Activated effector memory CD4-positive, alpha-beta T cell treated with anti-CD3 and anti-CD28 coated beads, Interleukin-2, amount 50 U/mL, for 16 hours (primary cell): ENCODE measurements around the gene CTAG1A.
"Not testable (repeated sequence)": the region's sequence is repeated elsewhere in the genome, so short reads cannot be mapped to it uniquely, and the experiment has no call there.

Experiments used
- DNase-seq: peaks from one replicate; pipeline ENCODE4 v3.0.0-alpha.2; 2020

Gene CTAG1A

GRCh38 chrX:154575076-154575475, 9.9 kb upstream of the CTAG1A start:
- not testable (repeated sequence) for DNase-seq

GRCh38 chrX:154582994-154583393, 1.9 kb upstream of the CTAG1A start:
- DNase-seq, result not testable (repeated sequence)

- not testable (repeated sequence) for DNase-seq
Measured at GRCh38 chrX:154590415-154590814, 5.5 kb downstream of the CTAG1A start.

DNA sequence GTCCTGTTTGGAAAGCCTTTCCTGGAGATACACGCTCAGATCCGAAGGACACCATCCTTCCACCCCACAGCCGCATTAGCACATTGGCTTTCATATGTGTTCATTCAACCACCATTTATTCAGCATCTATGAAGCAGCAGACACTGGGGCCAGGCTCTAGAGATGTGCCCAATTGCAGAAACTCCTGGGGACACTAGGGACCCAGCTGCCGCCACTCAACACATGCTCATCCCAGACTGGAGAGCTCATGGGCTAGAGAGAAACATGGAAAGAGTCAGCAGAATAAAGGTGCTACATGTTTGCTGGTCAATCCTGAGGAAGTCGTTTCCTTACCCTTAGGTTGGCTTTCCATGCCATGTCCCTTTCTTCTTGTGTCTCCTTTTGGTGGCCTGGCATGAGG, 7.6 kb downstream of the CTAG1A start:
- DNase-seq, result no peak

GRCh38 chrX:154593201-154593600, 8.3 kb downstream of the CTAG1A start:
- no peak for DNase-seq

DNA sequence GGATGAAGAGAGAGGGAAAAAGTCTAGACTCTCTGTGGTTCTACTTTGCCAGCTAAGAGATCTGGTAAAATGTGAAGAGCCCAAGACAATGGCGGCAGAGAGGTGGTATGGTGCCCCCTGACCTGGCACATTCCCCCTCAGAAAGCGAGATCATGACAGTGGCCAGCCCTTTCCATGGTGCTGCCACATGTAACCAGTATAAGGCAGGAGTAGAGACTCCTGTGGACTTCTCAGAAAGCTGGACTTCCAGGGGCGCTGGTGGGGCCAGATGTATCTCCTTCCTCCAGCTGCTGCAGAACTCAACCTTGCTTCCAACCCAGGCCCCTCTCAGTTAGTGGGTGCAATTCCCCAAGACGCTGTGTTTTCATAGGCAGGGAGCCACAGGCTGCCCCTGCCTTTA, 9.6 kb downstream of the CTAG1A start:
- no peak for DNase-seq

DNA sequence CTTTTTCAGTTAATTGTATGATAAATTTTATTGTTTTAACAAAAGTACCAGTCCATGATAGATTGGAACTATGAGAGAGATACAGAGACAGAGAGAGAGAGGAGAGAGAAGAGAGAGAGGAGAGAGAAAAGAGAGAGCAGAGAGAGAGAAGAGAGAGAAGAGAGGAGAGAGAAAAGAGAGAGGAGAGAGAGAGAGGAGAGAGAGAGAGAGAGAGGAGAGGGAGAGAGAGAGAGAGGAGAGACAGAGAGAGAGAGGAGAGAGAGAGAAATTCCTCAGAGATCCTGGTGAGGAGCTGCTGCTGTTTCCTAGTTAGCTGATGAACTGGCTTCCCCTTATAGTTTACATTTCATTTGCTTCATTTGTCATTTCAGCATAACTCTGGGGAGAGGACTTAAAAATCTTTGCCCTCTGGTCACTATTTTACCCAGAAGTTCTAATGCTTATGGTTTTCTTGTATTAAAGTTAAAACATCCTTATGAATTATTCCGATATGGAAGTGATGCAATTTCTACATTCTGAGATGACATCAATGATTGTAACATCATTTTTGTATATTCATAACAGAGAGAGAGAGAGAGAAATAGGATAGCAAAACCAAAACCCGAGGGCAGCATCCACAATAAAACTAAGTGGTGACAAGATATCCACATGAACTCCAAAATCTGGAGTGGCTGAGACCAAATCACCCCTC, 10.8 kb downstream of the CTAG1A start:
- no peak for DNase-seq

DNA sequence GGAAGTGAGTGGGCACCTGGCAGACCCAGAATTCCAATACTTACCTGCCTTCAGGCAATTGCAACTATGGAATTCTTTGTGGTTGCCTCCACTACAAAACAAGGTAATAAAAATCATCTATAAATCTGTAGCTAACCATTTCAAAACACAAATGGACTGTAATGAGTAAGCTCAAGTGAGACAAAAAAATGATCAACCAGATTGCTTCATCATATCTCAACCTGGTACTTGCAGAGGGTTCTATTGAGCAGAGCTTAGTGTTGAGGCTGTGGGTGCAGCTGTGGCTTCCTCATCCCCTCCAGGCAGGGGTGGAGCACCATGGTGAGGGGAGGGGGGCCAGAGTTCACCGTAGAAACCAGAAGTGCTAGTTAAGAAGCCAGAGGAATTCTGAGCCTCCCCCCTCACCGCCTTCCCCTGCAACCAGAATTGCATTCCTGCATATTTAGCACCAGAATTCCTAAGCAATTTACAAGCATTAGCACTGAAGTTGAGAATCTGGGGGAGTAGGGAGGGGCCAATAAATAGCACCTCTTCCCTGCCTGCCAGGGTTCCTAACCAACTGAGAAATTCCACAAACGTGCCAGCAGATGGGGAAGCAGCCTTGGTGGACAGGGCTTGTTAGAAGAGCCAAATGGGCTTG, 11.5 kb downstream of the CTAG1A start:
- DNase-seq, result no peak

GRCh38 chrX:154597221-154597620, 12.3 kb downstream of the CTAG1A start:
- DNase-seq, result no peak

GRCh38 chrX:154598656-154599055, 13.7 kb downstream of the CTAG1A start:
- no peak for DNase-seq

GRCh38 chrX:154599531-154599930, 14.6 kb downstream of the CTAG1A start:
- DNase-seq, result no peak

DNA sequence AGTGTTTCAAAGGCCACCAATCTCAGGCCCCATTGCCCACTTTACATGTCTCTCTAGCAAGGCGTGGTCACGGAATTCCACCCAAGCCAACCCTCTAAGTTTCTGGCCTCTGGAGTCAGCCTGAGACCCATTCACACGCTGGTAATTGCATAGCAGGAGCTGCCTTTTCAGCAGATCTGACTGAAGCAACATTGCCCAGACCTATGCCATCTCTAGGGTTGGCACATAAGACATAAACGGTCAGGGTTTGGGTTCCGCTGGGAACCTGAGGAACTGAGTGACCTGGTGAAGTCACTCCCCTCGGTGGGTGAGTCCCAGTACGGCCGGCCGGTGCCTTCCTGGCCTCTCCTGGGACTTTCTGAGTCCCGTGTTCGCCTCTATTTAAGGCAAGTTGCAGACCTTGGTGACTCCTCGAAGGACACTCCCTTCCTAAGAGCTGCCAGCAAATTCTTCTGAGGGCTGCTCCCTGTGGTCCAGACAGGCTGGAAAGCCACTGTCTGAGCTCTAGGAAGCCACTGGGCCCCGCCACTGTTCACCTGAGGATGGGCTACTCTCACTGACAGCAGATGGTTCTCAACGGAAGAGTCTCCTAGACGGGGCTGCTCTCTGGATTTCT, 15.9 kb downstream of the CTAG1A start:
- DNase-seq, result no peak

GRCh38 chrX:154602226-154602625, 17.3 kb downstream of the CTAG1A start:
- DNase-seq, result no peak

DNA sequence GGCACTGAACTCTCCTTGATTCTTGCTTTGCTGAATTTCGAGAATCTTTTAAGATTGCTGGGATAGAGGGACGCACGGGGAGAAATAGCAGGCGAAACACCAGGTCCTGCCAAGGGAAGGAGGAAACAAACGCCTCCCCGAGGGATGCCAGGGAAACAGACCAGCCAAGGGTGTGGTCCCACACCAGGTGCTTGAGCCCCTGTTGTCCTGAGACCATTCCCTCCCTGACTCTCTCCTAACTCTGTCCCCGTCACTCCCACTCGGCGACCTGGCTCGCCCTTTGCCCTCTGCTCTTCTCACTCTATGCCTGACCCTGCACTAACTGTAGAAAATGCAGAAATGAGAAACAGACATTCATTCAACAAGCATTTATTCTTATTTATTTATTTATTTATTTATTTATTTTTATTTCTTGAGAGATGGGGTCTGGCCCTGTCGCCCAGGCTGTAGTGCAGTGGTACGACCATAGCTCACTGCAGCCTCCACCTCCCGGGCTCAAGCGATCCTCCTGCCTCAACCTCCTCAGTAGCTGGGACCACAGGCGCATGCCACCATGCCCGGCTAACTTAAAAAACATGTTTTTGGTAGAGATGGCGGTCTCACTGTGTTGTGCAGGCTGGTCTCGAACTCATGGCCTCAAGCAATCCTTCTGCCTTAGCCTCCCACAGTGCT, 18.0 kb downstream of the CTAG1A start:
- DNase-seq, result no peak

DNA sequence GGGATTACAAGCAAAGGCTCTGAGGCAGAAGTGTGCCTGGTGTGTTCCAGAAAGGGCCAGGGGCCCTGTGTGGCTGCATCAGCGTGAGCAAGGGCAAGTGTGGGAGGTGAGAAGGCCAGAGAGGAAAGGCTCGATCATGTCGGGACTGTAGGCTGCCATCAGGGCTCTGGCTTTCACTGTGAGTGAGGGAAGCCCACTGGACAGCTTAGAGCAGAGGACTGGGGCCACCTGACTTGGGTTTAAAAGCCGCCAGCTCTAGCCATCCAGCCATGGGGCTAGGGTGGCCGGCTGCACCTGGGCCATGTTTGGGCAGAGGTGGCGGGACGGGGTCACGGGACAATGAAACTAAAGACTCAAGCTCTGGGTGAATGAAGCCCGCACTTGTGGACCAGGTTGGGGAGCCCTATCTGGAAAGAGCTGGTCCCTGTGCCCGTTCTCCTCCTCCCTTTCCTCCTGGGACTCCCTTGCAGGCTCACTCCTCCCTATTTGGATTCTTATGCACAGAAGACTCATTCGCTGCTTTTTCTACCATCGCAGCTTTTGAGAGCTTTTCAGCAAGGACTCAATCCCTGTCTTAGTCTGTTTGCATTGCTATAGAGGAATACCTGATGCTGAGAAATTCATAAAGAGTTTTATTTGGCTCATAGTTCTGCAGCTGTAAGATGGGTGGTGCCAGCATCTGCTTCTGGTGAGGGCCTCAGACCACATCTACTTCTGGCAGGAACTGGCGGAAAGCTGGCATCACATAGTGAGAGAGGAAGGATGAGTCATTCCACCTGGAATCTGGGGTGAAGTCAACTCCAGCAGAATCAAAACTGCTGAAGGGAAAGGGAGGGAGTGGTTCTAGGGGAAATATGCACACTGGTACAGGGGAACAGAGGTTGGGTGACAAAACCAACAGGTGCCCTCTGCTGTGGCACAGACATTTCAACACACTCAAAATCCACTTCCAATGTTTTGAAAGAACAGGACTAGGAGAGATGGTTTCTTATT, 18.8 kb downstream of the CTAG1A start:
- no peak for DNase-seq

- no peak for DNase-seq
Measured at GRCh38 chrX:154605566-154605965, 20.6 kb downstream of the CTAG1A start.

DNA sequence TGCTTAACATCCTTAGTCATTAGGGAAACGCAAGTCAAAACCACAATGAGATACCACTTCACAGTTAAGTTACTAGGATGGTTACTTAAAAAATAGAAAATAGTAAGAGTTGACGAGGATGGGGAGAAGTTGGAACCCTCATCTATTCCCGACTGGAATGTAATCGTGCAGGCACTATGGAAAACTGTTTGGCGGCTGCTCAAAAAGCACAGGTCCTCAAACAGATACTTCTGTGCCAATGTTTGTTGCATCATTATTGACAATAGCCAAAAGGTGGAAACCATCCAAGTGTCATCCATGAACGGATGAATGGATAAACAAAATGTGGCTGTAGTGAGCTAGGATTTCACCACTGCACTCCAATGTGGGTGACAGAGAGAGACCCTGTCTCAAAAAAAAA, 22.4 kb downstream of the CTAG1A start:
- DNase-seq, result no peak

DNA sequence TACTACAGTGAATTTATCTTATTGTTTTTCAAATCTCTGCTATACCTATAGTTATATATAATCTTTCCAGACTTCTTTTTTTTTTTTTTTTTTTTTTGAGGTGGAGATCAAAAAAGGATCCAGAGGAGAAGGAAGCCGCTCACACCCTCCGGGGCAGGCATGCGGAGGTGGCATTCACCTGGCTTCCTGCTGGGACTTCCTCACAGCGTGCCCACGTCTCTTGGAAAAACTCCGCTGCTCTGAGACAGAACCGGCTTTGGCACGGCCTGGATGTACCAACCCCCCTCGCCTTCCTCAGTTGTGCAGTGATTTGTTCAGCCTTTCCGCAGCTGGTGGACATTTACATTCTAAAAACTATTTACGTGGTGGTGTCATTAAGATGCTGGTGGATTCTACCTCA, 23.0 kb downstream of the CTAG1A start:
- not testable (repeated sequence) for DNase-seq

DNA sequence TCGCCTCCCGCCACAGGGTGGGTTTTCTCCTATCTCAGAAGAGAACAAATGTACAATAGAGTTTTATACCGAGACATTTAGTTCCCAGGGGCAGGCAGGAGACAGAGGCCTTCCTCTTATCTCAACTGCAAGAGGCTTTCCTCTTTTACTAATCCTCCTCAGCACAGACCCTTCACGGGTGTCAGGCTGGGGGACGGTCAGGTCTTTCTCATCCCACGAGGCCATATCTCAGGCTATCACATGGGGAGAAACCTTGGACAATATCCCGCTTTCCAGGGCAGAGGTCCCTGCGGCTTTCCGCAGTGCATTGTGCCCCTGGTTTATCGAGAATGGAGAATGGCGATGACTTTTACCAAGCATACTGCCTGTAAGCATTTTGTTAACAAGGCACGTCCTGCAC, 23.9 kb downstream of the CTAG1A start:
- not testable (repeated sequence) for DNase-seq

- DNase-seq, result not testable (repeated sequence)
Measured at GRCh38 chrX:154611146-154611545, 26.2 kb downstream of the CTAG1A start.

DNA sequence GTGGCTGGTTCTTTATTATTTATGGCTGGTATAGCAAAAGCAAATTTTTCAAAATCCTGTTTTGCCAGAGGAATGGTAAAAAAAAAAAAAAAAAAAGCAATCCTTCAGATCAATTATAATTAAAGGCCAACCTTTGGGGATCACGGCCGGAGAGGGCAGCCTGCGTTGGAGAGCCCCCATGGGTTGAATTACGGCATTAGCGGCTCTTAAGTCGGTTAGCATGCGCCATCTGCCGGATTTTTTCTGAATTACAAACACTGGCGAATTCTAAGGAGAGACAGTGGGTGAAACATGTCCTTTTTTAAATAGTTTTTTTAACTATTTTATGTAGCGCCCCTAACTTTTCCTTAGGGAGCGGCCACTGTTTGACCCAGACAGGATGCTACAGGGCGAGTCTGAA, 28.7 kb downstream of the CTAG1A start:
- DNase-seq, result not testable (repeated sequence)

DNA sequence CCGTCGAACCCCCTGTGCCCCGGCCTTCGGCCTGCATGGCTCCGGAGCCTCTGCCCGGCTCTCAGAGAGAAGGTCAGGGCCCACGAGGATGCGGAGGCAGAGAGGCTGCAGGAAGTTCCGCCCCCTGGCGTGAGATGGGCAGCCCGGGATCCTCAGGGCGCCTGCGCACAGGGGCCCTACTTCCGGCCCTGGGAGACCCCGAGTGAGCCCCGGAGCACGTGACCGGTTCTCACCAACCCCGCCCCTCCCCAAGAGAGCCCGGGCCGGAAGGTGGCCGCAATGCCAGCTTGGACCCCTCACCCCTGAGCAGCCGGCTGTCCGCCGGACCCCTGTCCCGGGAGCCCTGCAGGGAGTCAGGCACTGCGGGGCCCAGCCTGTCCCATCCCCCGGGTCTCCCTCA, 34.2 kb downstream of the CTAG1A start, which contains the start of gene CTAG1B:
Gene CTAG1B (minus strand): TSS at position 101 of the 400 bp plus-strand sequence. CDS start 64 bp downstream, at position 37.
- not testable (repeated sequence) for DNase-seq
